ENCODE measurements around the gene MOSMO.
A peak's percentile ranks its signal among the peaks of the same experiment; 100 is the strongest.

MOSMO gene

DNA sequence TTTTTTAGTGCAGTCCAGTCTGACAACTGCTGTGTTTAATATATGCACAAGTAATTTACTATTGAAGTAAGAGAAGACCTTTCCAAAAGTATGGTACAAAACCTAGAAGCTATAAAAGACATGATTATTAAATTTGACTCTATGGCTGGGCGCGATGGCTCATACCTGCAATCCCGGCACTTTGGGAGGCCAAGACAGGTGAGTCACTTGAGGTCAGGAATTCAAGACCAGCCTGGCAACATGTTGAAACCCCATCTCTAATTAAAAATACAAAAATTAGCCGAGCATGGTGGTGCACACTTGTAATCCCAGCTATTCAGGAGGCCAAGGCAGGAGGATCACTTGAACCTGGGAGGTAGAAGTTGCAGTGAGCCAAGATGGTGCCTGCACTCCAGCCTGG is 43.1 kb downstream of the MOSMO start:
- DNase-seq (ENCODE audit: low spot score): no peak

DNA sequence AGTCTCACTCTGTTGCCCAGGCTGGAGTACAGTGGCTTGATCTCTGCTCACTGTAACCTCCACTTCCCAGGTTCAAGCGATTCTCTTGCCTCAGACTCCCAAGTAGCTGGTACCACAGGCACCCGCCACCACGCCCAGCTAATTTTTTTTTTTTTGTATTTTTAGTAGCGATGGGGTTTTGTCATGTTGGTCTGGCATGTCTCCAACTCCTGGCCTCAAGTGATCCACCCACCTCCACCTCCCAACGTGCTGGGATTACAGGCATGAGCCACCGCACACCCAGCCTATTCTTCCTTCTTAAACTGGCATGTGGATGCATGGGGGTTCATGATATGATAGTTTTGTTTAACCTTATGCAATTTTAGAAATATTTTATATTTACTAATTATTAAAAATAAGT is 45.1 kb downstream of the MOSMO start:
- DNase-seq (ENCODE audit: low spot score): no peak

DNA sequence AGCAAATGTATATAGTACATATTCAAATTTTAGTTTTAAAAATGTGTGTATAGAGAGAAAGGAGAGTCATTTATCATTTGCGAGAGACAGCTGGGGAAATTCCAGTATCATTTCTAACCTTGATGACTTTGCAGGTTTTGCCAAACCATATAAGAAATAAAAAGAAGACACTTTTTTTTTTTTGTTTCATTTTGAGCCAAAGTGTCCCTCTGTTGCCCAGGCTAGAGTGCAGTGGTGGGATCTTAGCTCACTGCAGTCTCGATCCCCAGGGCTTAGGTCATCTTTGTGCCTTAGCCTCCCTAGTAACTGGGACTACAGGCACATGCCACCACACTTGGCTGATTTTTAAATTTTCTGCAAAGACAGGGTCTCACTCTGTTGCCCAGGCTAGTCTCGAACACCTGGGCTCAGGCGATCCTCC is 46.0 kb downstream of the MOSMO start:
- no peak for DNase-seq (ENCODE audit: low spot score)

DNA sequence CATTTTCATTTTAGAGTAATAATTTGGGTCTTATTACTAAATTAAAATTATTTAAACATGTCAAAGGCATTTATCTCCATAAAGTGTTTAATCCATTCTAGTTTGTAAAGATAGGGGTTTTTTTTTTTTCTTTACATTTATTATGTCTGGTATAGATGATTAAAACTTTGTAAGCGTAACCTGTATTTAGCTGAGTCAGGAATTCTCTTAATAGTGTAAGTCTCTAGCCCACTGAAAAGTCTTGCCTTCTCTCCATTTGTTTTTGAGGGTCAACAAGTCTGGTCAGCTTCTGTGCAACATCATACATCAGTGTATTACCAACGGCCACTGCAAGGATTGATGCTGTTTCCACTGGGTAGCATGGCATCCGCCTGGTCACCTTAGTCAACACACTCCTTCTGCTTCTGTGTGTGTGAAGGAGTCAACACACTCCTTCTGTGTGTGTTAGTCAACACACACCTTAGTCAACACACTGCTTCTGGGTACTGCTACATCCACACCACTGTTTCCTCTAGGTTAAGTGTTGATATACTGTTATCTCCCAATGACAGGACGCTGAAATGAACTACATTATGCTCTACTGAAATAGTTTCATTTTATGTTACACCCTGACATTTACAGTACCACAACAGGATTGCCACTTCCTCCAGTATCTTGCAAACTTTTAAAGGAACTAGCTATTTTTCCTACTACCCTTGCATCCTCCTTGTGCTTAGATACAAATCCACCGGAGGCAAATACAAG is 47.1 kb downstream of the MOSMO start:
- no peak for DNase-seq (ENCODE audit: low spot score)

DNA sequence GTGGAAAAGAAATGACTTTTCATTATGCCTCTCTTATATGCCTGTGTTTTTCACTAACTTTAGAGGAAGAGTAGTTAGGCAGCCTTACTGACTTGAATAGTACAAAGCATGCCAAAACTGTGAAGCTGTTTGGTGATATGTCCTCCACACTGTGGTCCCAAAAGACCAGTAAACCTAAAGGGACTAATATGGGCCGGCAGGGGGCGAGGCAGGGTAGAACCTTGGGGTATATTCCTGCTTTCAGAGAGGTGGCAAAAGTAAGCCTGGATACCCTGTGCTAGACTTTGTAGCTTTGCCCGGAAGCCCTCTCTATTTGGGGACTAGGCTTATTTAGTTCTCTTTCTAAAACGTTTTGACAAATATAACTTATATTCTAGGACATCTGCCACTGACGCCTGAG is 48.0 kb downstream of the MOSMO start:
- no peak for DNase-seq (ENCODE audit: low spot score)

DNA sequence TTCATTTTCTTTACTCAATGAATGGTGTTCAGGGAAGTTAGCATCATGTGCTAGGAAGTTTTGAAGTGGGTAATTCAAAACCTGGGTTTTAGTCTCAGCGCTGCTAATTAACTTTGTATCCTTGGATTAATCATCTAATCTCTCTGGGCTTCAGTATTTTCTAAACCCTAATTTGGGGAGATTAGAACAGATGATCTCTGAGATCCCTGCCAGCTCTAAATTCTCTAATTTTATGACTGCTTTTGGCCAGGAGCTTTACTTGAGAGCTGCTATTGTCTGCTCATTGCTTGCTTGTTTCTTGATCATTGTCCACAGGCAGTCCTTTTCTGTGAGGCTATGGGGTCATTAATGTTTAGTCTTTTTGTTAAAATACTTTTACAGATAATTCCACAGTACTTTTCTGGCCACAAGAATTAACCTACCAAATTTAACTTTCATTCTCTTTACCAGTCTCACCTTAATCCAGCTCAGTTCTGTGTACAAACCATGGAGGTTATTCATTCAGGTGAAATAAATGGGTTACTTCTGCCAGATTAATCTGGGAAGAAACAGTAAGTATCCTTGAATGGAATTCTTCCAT is 56.1 kb downstream of the MOSMO start:
- no peak for DNase-seq (ENCODE audit: low spot score)

DNA sequence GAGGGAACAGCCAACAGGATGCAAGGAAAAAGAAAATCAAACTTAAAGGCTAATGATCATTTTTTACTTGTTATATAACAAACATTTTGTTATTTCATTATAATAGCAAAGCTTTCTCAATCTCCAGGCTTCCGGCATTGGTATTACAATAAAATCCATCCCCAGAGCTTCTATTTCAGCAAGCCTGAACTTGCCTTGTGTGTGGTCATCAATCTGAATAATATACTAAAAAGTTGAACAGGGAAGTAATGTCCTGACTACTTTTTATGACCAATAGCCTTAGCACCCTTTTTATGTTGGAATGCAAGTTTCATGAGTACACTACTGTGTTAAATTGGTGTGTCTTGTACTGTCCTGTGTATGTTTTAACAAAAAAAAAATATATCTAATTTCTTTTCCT is 57.3 kb downstream of the MOSMO start:
- DNase-seq (ENCODE audit: low spot score): no peak

DNA sequence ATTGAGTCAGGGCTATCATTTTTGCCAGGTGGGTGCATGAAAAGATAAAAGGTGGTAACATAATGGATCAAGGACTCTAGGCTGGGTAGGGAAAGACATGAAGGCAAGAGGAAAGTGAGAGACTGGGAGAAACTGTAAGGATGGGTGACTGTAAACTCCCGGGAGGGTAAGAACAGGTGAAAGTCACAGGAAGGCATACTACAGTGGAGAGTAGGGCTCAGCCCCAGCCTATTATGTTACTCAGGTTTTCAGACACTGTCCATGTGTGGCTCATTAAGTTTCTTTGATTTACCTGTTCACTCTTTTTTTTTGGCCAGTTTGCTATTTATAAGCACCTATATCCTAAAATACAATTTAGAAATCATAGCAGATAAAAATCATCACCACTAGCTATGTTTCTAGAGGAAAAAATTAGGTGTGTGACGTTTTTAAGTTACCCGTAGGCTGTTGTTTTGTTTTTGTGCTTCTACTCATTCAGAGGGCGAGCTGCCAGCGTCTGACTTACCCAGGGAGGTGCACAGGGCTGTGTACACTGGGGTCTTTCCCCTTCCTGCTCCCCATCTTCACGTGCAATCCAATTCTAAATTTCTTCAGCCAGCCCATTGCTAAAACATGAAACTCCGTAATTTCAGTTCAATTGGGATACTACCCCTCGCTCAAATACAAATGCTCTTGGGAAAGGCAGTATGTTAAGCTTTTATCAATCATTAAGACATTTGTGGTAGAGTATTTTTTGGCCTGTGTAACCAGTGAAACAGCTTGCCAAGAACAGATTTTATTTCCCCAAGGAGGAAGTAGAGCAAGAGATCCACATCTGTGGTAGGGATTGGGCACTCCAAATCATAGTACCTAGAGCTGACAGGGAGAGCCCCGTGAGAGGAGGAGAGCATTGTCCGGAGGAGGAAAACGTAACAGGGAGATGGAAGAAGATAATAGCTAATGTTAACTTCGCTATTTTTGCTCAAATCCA is 62.7 kb downstream of the MOSMO start:
- DNase-seq (ENCODE audit: low spot score): no peak

DNA sequence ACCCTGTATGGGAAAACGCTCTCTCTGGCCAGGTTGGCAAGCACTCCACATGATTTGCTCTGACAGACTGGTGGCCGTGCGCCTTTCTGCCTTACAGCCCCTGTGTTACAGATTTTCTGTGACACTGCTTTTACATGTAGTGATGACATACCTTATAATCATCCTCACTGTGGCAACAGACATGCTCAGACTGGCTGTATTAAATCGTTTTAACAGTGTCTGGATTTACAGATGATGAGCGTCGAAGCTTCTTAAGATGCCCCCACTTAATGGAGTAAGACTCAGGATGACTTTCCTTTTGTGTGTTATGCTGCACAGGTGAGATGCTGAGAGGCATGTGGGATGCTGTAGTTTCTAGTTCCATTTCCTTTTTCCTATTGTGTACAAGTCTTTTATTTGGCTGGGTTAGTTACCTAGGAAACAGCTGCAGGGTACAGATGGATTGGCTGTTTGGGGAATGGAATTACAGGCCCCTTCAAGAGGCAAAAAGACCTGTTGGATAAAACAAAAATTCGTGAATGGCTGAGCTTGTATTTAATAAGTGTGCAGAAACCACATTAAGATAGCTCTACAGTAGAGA is 63.5 kb downstream of the MOSMO start:
- DNase-seq (ENCODE audit: low spot score): no peak

DNA sequence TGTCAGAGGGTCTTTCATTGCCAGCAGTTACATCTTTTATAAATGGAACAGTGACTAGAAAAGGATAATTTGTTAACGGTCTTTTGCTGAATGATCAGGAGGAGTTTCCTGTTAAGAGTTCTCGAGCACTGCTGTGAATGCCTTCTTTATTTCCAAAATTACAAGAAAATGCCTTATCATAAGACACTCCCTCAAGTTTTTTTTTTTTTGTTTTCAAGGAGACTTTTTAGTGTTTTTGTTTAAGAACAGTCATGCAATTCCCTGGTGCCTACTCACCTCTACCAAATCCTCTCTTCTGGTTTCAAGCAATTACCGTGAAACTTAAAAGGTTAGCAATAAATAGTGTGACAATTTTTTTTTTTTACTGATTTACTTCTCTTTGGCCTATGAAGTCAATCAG is 65.4 kb downstream of the MOSMO start:
- no peak for DNase-seq (ENCODE audit: low spot score)

DNA sequence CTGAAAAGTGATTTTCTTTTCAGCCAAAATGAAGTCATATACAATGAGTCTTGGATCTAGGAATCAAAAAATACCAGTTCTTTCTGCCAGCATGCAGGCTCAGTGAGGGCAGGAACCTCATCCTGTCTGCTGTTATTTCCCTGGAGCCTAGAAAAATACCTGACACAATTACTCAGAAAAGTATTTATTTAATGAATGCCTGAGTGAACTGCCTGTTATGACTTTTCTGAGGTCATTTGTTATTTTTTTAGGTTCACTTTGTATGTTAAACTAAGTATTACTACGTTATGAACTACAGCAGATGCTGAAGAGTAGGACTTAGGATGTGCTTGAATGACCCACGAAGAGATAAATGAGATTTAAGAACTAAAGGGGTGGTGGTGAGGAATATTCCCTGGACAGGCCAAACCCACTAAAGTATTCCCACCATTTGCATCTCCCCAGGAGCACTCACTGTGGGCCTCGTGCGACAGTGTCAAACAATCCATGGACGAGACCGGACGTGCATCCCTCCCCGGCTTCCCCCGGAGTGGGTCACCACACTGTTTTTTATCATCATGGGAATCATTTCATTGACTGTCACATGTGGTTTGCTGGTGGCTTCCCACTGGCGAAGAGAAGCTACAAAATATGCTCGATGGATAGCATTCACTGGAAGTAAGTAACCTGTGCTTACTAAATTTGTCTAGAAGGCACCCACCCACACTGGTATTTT is 67.3 kb downstream of the MOSMO start:
- no peak for DNase-seq (ENCODE audit: low spot score)

DNA sequence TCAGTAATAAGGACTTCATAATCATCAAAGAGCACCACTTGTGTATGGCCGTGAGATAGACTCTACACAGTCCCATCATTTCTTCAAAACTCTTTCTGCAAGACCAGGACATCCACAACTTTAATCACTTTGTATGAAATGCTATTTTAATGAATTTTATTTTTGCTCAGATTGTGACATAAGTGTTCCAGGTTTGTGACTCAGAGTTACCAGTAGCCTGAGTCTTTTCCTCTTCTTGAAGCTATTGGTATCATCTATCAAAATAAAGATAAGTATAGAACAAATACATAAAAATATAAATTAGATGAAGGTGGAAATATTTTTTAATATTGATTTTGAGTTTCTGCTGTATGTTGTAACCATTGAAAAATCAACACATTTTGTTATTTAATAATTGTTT is 67.9 kb downstream of the MOSMO start:
- DNase-seq (ENCODE audit: low spot score): no peak

DNA sequence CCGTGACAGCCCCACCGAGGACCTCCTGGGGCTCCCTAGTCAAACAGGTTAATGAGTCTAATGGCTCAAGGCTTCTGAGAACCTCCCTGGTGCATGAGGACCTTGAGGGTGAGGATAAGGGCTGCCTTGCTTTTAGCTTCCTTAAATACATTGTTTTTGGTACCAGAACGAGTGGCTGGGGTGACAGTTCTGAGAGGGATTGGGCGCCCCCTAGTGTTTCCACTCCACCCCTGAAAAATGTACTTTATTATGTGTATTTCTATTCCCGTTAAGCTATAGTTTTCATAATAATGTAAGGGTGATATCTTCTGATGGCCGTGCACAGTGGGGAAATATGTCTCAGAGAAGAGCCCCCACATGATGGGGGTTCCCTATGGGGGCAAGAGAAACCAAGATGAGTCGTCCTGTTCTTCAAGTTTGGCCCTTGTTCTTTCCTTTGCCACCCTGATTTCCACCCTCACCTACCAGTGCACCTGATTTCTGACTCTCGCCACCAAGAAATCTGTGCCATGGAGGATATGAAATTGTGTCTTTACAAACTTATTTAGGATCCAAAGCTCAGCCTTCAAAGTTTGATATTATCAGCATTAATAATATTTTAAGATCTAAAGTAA is 69.9 kb downstream of the MOSMO start:
- DNase-seq (ENCODE audit: low spot score): peak; percentile 34

DNA sequence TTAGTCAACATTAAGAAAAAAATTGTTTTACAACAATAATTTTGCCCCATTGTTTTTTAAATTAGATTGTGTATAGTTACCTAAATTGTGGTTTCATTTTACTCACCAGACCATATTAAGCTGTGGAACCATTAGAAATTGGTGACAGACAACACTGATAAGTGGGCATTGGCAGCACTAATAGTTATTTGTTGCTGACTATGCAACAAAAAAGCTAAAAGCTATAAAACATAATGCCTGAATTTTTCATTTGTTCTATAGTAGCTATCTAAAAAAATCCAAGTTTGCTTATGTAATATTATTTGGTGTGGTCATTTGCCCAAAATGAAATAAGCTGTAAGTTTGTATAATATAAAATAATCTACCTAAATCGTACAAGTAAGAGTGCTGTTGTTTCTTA is 70.7 kb downstream of the MOSMO start:
- DNase-seq (ENCODE audit: low spot score): no peak

DNA sequence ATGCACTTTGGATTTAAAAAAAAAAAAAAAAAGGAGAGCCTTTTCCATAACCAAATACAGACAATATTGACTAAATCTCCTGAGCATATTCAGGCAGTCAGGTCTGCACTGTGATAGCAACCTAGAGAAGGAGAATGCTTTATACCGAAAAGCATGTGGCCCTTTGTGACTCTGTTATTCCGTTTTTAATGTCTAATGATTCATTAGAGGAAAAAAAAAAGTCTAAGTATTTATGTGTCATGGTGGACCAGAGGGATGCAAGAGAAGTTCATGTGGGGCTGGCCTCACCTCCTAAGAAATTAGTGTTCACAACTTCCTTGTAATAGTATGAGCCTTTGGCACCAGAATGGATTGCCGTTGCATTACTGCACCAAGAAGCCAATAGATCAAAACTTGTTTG is 73.1 kb downstream of the MOSMO start:
- no peak for DNase-seq (ENCODE audit: low spot score)

DNA sequence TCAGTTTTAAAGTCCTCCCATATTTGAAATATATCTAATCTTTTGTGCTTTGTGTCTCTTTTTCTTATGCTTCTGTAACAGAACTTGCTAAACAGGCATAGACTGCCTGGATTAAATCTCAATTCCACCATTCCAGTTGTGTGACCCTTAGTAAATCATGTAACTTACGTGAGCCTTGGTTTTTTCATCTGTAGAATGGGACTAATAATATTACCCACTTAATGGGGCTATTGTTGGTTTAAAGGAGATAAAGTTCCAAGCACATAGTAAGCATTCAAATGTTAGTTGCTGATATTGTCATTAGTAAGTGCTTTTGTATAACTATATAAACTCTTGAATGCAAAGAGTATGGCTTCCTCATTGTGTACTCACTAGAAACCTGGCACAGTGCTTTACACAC is 78.5 kb downstream of the MOSMO start:
- DNase-seq (ENCODE audit: low spot score): no peak

DNA sequence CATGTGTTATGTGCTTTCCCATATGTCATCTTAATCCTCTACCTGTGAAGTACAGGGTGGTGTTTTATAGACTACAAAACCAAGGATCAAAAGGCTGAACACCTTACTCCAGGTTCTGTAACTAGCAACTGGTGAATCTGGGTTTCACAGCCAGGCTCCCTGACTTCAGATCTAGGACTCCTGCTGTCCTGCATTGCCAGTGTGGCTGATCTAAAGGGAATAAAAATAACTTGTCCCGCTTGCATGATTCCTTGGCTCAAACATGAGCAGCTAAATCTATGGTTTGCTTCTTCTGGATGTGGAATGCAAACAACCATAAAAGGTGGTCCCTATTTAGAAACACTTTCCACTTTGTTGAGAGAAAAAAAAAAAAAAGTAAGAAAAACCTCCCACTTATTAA is 80.7 kb downstream of the MOSMO start:
- DNase-seq (ENCODE audit: low spot score): no peak

DNA sequence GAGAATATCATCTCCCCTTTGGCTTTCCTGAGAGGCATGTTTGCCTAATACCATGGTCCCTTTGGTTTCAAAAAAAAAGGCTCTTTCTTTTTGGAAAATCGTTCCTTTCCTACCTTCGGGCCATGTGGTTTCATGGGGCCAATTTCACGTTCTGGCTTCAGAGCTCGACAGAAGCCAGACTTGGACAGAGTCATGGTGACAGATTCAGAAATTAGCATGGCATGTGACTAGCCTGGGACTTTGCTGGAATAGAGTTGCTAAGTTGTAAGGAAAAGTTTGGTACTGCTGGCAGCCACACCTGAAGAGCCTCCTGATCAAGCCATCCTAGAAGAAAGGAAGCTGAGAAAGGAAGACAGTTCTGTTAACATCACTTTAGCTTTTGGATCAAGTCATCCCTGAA is 82.0 kb downstream of the MOSMO start:
- DNase-seq (ENCODE audit: low spot score): no peak

DNA sequence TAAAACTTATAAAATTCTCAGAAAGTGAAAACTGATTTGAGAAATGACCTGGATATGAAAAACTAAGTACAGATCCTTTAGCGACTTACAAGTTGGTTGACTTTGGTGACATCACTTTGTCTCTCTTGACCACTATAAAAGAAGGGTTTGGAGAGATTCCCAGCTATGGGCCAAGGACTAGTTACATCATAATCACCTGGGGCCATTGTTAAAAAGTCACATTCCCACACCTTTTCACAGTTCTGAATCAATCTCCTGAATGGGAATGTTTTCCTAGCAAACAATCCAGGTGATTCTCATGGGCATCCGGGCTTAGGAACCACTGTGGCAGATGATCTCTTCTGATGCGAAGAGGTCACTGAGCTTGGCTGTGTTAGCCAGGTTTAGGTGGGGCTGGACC is 83.8 kb downstream of the MOSMO start:
- DNase-seq (ENCODE audit: low spot score): no peak

DNA sequence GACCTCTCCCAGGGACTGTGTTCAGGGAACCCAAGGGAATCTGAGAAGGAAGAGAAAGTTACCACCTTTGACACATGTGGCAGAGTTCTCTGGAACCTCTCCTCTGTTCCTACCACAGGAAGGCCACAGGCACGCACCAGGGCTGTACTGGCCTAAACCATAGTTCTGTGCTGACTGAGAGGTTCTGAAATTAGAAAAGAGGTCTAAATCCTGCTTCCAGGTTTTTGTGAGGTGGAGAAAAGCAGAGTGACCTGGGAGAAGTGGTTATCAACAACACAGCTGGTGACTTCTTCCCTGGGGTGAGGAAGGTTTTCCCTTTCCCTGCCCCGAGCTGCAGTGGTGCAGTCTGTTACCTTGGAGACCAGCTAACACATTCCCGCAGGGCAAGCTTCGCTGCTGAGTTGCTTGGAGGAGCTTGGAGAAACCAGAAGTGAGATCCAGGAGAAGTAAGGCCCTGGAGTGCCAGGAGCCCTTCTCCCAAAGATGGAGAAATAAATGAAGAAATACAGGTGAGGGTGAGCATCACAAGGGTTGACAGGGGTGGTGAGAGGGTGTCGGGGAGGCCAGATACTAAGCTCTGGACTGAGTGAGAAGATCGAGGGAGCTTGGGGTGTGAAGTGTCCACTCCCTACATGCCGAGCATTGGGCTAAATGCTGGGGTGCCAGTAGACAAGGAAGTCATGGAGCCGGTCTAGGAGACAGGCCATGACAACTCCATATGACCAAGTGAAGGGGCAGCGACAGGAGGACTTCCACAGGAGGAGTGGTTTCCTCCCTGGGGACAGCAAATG is 84.4 kb downstream of the MOSMO start, which contains the start of gene VWA3A:
Gene VWA3A (plus strand): TSS at position 399 of the 791 bp plus-strand sequence. CDS start 97 bp downstream, at position 496.
- peak; percentile 19 for DNase-seq (ENCODE audit: low spot score)

DNA sequence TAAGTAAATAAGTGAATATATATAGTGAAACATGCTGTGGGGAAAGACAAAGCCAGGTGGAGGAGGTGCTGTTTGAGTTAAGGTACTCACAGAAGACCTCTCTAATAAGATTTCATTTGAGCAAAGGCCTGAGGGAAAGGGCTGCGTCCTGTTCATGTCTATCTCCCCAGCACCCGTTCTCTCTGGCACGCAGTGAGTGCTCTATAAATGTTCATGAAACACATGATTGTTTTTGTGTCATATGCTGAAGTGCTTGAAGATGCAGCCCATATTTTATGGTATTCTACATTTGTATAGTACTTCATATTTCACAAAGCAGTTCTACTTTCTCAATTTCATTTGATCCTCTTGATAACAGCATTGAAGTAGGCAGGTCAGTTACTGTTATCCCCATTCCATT is 85.4 kb downstream of the MOSMO start:
- DNase-seq (ENCODE audit: low spot score): no peak
